ENCODE data around the gene CNTFR.

GRCh38 chr9:34506623-34507022 lies 82.9 kb downstream of the CNTFR start:
- TF ChIP-seq CTCF (IDR thresholded peaks at IDR 0.05): no peak
- no peak for TF ChIP-seq POLR2A (IDR thresholded peaks at IDR 0.05)
